SJCRH30 (cell line): ENCODE measurements around the gene IFITM1. TPM values are rescaled to one million over a fixed set of nuclear protein-coding genes. Genes with fewer than 3 reads are reported as not detected.
"Not testable (repeated sequence)": the region's sequence is repeated elsewhere in the genome, so short reads cannot be mapped to it uniquely, and the experiment has no call there.

ENCODE experiments used
- DNase-seq, 2 experiments: peaks; one replicate each; pipeline ENCODE4 v3.0.0-alpha.2; 2015 to 2020
- H3K27ac ChIP-seq: fragments of 250-450 bp; sonication (Bioruptor Pico); 2 replicates; pipeline ENCODE4 v1.5.1; 2020; ENCODE audit warnings: mild to moderate bottlenecking, moderate library complexity
- H3K27me3 ChIP-seq: fragments of 250-450 bp; sonication (Bioruptor Pico); 2 replicates; pipeline ENCODE4 v1.5.1; 2020; ENCODE audit warnings: mild to moderate bottlenecking, moderate library complexity
- H3K36me3 ChIP-seq: fragments of 250-450 bp; sonication (Bioruptor Pico); 2 replicates; pipeline ENCODE4 v1.5.1; 2020; ENCODE audit warnings: mild to moderate bottlenecking, moderate library complexity
- H3K4me1 ChIP-seq: fragments of 250-450 bp; sonication (Bioruptor Pico); 2 replicates; pipeline ENCODE4 v1.5.1; 2020; ENCODE audit warnings: mild to moderate bottlenecking, moderate library complexity
- H3K4me3 ChIP-seq: fragments of 250-450 bp; sonication (Bioruptor Pico); 2 replicates; pipeline ENCODE4 v1.5.1; 2020; ENCODE audit warnings: mild to moderate bottlenecking, moderate library complexity
- H3K9me3 ChIP-seq: fragments of 250-450 bp; sonication (Bioruptor Pico); replicated peaks from 2 replicates; pipeline ENCODE4 v1.5.1; 2020; ENCODE audit warnings: mild to moderate bottlenecking, moderate library complexity
- total RNA-seq: library from RNA; depleted of rRNA; stranded (reverse); fragments of >200 nt; shearing (Covaris generic); gene quantifications from 2 replicates; pipeline ENCODE4 v1.2.3, GENCODE V29; 2014

IFITM1 gene
- total RNA-seq, 1 experiment from 2014 or later: 7.4 TPM

- no peak for DNase-seq
- 0 out of 2 replicates have a peak, but pooled peaks cover 3% of the 10 kb centered on the region for H3K27me3 ChIP-seq
- no peaks in the 10 kb centered on the region for H3K9me3 ChIP-seq
- no peak overlapping the region for H3K27ac ChIP-seq
- H3K4me3 ChIP-seq: no peak overlapping the region
- no peaks in the 10 kb centered on the region; the same call in 1 of the 2 replicates for H3K4me1 ChIP-seq
- H3K36me3 ChIP-seq: no peaks in the 10 kb centered on the region
Observed at GRCh38 chr11:344836-345578, 31.2 kb downstream of the IFITM1 start.

GRCh38 chr11:346529-346928 is 32.7 kb downstream of the IFITM1 start:
- Histone ChIP-seq H3K4me1 (peaks cover 11% of the 10 kb centered on the region), H3K27ac (no peak overlapping the region), H3K27me3 (0 out of 2 replicates have a peak, but pooled peaks cover 3% of the 10 kb centered on the region), H3K4me3 (no peak overlapping the region), H3K36me3 (no peaks in the 10 kb centered on the region), H3K9me3 (no peaks in the 10 kb centered on the region)
- DNase-seq: no peak

GRCh38 chr11:349270-349954 is 35.6 kb downstream of the IFITM1 start:
- H3K27ac ChIP-seq, H3K36me3 ChIP-seq, H3K9me3 ChIP-seq, H3K4me3 ChIP-seq, H3K27me3 ChIP-seq, DNase-seq: not testable (repeated sequence)
- H3K4me1 ChIP-seq: peaks cover 11% of the 10 kb centered on the region

GRCh38 chr11:350033-350722 is 36.3 kb downstream of the IFITM1 start:
- H3K4me1 ChIP-seq: peaks cover 12% of the 10 kb centered on the region
- H3K36me3 ChIP-seq, H3K9me3 ChIP-seq, DNase-seq, H3K27me3 ChIP-seq: not testable (repeated sequence)
- peak overlapping the region; percentile 17 for H3K4me3 ChIP-seq
- peak overlapping the region; percentile 3; the same call in 1 of the 2 replicates for H3K27ac ChIP-seq

- H3K36me3 ChIP-seq: no peaks in the 10 kb centered on the region
- H3K4me3 ChIP-seq: peak overlapping the region; percentile 17
- H3K27me3 ChIP-seq: 0 out of 2 replicates have a peak, but pooled peaks cover 3% of the 10 kb centered on the region
- peak overlapping the region; percentile 3; the same call in 1 of the 2 replicates for H3K27ac ChIP-seq
- no peaks in the 10 kb centered on the region for H3K9me3 ChIP-seq
- H3K4me1 ChIP-seq: peaks cover 19% of the 10 kb centered on the region
- DNase-seq: peak; percentile 71 to 84
Observed at GRCh38 chr11:350723-351255, 36.9 kb downstream of the IFITM1 start.

GRCh38 chr11:351411-351810 is 37.6 kb downstream of the IFITM1 start:
- Histone ChIP-seq H3K4me1 (peaks cover 19% of the 10 kb centered on the region), H3K27me3 (0 out of 2 replicates have a peak, but pooled peaks cover 3% of the 10 kb centered on the region), H3K9me3 (no peaks in the 10 kb centered on the region), H3K36me3 (no peaks in the 10 kb centered on the region), H3K27ac (no peak overlapping the region), H3K4me3 (peak overlapping the region; percentile 17; the same call in 1 of the 2 replicates)
- no peak for DNase-seq

- no peak overlapping the region for H3K27ac ChIP-seq
- no peaks in the 10 kb centered on the region for H3K9me3 ChIP-seq
- peaks cover 19% of the 10 kb centered on the region for H3K4me1 ChIP-seq
- no peak overlapping the region for H3K4me3 ChIP-seq
- DNase-seq: no peak
- 0 out of 2 replicates have a peak, but pooled peaks cover 3% of the 10 kb centered on the region for H3K27me3 ChIP-seq
- no peaks in the 10 kb centered on the region for H3K36me3 ChIP-seq
Observed at GRCh38 chr11:352456-353031, 38.7 kb downstream of the IFITM1 start.

GRCh38 chr11:353179-353873 is 39.5 kb downstream of the IFITM1 start:
- H3K4me3 ChIP-seq: no peak overlapping the region
- 0 out of 2 replicates have a peak, but pooled peaks cover 3% of the 10 kb centered on the region for H3K27me3 ChIP-seq
- peaks cover 19% of the 10 kb centered on the region for H3K4me1 ChIP-seq
- no peak overlapping the region for H3K27ac ChIP-seq
- peak in 1 of 2 experiments; percentile 43 for DNase-seq
- H3K36me3 ChIP-seq: no peaks in the 10 kb centered on the region
- no peaks in the 10 kb centered on the region for H3K9me3 ChIP-seq

- no peaks in the 10 kb centered on the region for H3K27me3 ChIP-seq
- peak overlapping the region; percentile 97 for H3K27ac ChIP-seq
- peak; percentile 90 to 92 for DNase-seq
- H3K4me1 ChIP-seq: peaks cover 12% of the 10 kb centered on the region
- no peaks in the 10 kb centered on the region for H3K9me3 ChIP-seq
- peak overlapping the region; percentile 77 for H3K4me3 ChIP-seq
- no peaks in the 10 kb centered on the region for H3K36me3 ChIP-seq
Observed at GRCh38 chr11:355581-356458, 42.0 kb downstream of the IFITM1 start.

GRCh38 chr11:356610-357009 is 42.8 kb downstream of the IFITM1 start:
- Histone ChIP-seq H3K27ac (no peak overlapping the region), H3K9me3 (no peaks in the 10 kb centered on the region), H3K36me3 (no peaks in the 10 kb centered on the region), H3K4me3 (no peak overlapping the region), H3K27me3 (no peaks in the 10 kb centered on the region), H3K4me1 (peaks cover 7% of the 10 kb centered on the region; the same call in 1 of the 2 replicates)
- no peak for DNase-seq

GRCh38 chr11:357582-357981 is 43.7 kb downstream of the IFITM1 start:
- Histone ChIP-seq H3K27me3 (no peaks in the 10 kb centered on the region), H3K4me1 (peaks cover 7% of the 10 kb centered on the region; the same call in 1 of the 2 replicates), H3K4me3 (no peak overlapping the region), H3K36me3 (no peaks in the 10 kb centered on the region), H3K9me3 (no peaks in the 10 kb centered on the region), H3K27ac (no peak overlapping the region)
- DNase-seq: no peak

GRCh38 chr11:358129-358800 is 44.4 kb downstream of the IFITM1 start:
- Histone ChIP-seq H3K4me1 (peaks cover 7% of the 10 kb centered on the region; the same call in 1 of the 2 replicates), H3K27ac (no peak overlapping the region), H3K4me3 (no peak overlapping the region), H3K27me3 (no peaks in the 10 kb centered on the region), H3K9me3 (no peaks in the 10 kb centered on the region), H3K36me3 (no peaks in the 10 kb centered on the region)
- DNase-seq: no peak
